HG03457 (cell line): ENCODE data around the gene CTCFL.

Experiments used
- ATAC-seq: cut with Tn5 transposase; IDR thresholded peaks from one replicate; pipeline ENCODE4 v1.9.1; 2021; ENCODE audit warnings: moderate number of reproducible peaks; ENCODE audit not compliant: unreplicated experiment

Gene CTCFL, protein sequence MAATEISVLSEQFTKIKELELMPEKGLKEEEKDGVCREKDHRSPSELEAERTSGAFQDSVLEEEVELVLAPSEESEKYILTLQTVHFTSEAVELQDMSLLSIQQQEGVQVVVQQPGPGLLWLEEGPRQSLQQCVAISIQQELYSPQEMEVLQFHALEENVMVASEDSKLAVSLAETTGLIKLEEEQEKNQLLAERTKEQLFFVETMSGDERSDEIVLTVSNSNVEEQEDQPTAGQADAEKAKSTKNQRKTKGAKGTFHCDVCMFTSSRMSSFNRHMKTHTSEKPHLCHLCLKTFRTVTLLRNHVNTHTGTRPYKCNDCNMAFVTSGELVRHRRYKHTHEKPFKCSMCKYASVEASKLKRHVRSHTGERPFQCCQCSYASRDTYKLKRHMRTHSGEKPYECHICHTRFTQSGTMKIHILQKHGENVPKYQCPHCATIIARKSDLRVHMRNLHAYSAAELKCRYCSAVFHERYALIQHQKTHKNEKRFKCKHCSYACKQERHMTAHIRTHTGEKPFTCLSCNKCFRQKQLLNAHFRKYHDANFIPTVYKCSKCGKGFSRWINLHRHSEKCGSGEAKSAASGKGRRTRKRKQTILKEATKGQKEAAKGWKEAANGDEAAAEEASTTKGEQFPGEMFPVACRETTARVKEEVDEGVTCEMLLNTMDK

DNA sequence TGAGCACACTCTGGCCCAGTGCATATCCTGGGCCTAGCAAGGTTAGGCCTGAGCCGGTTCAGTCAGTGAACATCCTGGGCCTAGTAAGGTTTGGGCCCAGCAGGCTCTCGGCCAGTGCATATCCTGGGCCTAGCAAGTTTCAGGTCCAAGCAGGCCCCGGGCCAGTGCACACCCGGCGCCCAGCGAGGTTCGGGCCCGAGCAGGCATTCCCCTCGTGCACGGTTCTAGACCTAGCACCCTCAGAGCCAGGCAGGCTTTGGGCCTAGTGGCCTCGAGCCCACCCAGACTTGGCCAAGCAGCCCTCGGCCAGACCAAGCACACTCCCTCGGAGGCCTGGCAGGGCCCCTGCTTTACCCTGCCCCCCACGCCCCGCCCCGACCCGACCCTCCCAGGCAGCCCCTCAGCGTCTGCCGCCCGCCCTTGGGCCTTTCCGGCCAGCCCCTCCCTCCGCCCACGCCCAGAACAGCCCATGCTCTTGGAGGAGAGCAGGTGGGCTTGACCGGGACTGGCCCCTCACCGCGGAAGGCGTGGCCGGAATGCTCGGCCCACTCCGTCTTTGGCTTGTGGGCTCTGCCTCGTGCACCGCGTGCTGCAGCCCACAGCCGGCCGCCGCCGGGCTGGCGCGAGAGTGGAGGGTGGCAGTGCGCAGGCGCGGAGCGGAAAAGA, at the start of gene CTCFL:
TSS of gene CTCFL (minus strand) at position 630 of the 666 bp plus-strand sequence. CDS start 935 bp downstream, outside the sequence.
- ATAC-seq, result no peak

DNA sequence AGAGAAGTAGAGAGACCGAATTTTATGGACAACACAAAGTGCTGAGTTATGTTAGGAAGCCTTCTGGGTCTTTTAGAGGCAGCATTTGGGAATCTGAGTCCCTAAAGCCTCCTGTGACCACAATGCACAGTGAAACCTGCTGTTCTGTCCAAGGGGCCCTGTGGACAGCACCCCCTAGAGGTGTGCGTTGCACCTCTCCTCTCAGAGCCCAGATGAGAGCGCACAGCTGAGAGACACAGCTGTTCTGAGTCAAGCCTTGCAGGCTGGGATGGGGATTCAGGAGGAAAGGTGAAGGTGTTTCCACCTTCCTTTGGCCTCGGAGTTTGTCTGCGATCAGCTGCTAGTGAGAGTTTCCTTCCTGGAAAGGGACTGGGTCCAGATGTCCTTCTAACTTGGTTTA, 49.0 kb upstream of the CTCFL start:
- no peak for ATAC-seq

DNA sequence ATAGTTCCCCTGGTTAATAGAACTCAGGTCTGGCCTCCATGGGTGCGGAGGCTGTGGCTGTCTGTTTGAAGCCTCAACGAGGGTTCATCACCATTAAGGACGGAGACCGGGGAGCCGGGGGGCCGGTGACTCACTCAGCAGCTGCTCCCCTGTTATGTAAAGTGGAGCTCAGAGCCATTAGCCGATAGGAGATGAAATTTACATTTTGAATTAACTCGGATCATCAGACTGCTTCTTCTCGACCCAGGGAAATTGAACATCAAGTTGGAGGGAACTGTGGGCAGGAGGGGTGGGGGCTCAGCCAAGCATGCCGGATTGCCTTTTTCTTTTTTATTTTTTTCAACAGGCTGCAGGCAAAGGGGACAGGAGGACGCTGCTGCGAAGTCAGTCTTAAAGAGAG, 48.3 kb upstream of the CTCFL start:
- no peak for ATAC-seq

DNA sequence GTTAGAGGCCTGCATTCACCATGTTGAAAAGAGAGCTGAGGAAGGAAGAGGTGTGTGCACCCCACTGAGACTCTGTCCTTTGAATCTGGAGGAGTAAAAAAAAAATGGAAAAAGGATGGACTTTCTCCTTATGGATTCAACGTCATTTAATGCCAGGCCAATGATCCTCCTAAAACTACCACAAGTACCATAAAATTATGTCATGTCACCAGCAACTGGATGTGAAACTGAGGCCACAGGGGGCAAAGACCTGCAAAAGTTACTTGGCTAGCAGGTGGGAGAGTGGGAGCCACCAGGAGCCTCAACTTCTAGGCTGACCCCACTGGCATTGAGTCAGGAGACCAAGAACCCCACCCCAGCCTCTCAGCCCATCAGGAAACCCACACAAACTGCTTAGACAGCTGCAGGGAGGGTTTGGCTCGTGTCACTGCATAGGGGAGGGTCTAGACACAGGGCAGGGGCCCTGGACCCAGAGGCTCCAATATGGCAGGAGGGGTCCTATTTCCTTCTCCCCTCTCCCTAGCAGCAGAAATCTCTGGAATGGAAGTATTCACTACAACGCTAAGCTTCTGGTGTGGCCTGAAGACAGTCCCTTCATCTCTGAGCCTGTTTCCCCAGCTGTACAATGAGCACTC, 47.0 kb upstream of the CTCFL start:
- no peak for ATAC-seq

DNA sequence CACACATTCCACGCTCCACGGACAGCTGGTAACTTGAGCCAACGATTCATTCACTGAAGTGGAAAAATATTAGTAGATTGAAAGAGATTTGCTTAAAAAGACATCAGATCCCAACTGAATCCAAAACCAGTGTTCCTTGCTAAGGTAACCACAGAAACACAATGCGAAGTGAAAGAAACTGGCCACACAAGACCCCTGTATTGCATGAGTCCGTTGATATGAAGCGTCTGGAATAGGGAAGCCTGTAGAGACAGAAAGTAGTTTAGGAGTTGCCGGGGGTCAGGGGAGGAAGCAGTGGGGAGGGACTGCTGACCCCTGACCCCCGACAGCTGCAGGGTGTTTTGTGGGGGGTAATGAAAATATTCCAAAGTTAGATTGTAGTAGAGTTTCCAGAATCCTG, 46.0 kb upstream of the CTCFL start:
- ATAC-seq, result no peak

DNA sequence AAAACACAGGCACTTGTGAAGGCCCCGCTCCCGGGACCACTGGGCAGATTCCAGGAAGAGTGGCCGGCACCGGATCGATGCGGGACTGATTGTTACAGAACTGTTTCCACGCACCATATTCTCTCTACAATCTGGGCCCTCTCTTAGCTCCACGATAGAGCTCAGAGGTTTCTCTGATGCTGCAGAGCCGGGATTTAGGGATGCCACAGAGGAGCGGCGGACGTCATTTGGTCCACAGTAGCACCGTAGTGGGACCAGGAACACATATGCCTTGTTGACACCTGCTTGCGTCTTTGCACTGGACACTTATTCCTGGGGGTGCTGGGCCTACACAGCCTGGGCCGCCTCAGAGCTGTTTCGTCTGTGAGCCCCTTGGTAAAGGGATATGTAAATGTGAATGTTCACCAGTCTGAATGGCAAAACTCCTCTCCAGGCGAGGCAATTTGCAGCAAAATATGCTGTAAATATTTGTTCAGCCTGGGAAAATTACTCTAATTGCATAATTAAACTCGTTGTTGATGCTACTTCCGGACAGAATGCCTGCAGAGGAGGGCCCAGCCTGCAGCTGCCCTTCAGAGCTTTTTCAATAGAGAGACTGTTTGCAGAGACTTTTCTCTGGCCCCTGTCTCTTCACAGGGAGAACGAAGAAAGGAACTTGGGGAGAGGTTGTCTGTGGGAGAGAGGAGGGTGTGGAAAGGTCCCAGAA, 45.4 kb upstream of the CTCFL start:
- ATAC-seq, result no peak

DNA sequence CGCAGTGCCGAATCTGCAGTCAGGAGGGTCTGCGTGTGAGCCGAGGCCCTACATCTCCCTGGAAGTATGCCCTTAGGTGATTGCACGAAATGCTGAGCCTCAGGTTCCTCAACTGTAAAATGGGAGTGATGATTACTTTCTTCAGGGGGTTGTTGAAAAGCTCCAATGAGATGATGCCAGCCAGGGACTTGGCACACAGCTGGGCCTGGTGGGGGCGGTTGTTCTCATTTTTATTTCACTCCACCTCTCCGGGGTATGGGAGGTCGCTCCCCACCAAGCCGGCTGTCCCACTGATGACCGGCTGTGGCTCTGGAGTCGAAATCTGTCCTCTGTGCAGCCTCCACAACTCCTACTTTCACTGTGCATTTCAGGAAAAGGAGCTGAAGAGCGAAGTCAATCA, 44.0 kb upstream of the CTCFL start:
- no peak for ATAC-seq

DNA sequence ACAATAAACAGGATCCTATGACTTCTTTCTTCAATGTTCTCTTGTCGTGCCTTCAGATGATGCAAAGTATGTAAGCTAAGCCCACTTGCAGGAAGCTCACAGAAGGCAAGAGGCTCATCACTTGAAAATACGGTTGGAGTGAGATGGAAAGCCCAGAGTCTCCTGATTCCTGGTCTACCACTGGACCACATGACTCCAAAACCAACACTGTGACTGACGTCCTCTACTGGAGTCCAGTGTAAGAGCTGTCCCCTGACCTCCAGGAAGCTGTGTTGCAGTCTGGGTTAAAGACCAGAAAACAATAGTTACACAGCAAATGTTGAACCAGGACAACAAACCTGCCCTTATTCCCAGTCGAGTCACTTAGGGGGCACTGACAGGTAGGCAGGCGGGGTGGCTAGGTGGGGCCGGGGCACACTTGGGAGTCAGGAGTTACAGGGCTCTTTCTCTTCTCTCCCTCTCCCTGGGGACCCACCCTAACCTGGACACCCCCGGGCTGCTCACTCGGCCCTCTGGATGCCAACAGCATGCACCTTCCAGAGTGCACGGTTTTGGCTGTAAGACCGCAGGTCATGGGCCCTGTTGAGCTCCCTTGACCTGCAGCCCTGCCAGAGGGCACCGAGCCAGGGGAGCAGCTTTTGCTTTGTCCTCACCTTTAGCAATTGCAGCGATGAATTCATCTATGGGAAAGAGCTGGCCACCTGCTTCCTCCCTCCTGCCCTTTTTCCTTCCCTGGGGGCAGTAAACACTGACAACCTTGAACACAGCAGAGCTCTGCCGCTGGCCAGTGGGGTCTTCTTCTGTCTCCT, 43.4 kb upstream of the CTCFL start:
- no peak for ATAC-seq

DNA sequence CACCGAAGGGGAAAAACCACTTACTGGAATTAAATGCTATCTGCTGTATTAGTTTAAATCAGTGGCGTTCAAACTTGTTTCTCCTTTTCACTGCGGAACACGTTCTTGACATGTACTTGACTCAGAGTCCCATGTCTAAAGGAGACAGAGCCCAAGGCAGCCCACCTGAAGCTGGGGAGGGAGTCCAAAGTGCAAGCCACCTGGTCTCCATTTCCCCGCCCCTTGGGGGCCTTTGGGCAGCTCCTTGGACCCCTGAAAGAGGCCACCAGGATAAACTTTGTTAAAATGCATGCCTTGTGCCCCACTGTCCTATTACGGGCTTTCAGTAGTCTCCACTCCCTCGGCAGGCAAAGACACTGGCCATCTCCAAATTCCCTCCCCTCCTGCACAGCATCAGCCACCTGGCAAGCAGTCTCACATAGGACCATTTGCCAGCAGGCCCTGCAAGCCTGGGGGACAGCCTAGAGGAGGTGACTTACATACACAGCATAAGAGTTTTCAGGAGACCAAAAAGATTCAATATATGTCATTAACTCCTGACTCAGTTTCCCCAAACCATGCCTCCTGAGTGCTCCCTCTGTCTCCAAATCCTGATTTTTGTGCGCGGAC, 42.6 kb upstream of the CTCFL start:
- no peak for ATAC-seq

DNA sequence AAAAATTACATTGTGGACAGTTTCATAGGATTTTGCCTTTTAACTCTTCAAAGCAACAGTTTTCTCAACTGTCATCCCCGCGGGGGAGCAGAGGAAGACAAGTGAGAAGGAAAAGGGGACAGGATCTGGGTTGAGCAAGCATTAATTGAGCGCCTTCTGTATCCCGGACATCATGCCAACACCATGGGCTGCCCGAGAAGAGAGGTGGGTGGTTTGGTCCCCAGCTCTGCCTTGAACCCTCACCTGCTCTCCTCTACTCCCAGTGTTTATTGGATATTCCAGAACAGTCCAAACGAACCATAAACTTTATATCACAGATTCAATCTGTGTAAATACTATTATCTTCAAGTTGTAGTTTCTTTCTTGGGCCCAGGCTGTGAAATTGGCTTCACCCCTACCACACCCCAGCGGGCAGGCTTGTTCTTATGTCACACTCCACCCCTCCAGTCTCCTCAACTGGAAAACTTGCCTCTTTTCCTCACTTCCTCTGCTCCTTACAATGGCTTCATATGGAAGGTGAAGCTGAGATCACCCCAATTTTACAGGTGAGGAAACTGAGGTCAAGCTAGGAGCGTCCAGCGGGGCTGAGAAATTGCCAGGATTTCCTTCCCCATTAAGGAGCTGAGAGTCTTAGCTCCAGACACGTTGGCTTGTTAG, 42.0 kb upstream of the CTCFL start:
- no peak for ATAC-seq

DNA sequence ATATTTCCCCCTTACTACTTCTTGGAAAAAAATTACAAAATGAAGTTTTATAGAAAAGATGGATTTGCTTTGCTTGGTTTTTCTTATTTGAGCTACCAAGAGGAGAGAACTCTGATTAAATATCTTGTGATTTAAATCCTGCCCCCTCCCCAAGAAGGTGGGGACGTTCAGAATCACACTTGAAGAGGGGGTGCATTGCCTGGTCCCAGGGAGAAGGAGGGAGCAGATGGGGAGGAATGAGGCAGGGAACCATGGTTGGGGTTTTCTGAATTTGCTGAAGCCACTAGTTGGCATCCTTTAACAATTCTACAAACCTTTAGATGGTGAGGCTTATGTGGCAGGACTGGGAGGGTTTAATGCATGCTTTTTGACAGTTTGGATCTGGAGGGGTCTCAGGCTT, 41.5 kb upstream of the CTCFL start:
- no peak for ATAC-seq

DNA sequence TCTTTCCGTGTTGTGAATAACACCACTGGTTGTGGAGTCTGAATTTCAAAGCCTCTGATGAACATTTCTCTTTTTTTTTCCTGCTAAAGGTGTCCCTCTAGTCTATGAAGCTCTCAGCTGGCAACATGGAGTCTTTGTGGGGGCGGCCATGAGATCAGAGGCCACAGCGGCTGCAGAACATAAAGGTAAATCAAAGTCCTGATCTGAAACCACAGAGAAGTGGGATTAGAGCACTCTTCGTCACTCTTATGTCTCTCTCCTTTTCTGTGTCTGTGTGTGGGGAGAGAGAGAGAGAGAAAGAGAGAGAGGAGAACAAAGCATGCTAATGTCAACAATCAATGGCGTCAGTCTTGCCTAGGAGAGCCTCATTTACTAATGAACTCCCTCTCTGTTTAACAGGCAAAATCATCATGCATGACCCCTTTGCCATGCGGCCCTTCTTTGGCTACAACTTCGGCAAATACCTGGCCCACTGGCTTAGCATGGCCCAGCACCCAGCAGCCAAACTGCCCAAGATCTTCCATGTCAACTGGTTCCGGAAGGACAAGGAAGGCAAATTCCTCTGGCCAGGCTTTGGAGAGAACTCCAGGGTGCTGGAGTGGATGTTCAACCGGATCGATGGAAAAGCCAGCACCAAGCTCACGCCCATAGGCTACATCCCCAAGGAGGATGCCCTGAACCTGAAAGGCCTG, 40.2 kb upstream of the CTCFL start:
- ATAC-seq, result no peak

DNA sequence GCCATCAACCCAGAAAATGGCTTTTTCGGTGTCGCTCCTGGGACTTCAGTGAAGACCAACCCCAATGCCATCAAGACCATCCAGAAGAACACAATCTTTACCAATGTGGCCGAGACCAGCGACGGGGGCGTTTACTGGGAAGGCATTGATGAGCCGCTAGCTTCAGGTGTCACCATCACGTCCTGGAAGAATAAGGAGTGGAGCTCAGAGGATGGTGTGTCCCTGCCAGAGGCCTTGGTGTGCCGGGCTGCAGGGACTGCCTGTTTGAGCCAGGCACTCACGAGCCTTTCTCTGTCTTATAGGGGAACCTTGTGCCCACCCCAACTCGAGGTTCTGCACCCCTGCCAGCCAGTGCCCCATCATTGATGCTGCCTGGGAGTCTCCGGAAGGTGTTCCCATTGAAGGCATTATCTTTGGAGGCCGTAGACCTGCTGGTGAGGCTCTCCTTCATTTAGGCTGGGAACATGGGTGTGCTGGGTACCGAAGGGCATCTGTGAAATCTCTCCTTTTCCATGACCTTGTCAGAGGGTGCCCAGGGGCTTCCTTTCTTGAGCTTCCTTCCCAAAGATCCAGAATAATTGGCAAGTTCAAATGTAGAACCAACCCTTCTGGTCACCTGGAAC, 39.4 kb upstream of the CTCFL start:
- no peak for ATAC-seq

DNA sequence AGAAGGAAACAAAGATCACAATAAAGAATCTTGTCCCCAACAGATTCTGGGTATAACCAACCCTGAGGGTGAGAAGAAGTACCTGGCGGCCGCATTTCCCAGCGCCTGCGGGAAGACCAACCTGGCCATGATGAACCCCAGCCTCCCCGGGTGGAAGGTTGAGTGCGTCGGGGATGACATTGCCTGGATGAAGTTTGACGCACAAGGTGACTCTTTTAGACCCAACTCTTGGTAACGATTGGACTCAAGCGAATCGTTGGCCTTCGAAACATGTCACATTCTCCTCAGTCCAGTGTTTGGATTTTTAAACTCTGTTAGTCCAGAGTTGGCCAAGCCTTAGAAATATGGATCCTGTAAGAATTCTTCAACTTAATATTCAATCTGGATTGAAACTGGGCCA, 38.6 kb upstream of the CTCFL start:
- ATAC-seq, result no peak

DNA sequence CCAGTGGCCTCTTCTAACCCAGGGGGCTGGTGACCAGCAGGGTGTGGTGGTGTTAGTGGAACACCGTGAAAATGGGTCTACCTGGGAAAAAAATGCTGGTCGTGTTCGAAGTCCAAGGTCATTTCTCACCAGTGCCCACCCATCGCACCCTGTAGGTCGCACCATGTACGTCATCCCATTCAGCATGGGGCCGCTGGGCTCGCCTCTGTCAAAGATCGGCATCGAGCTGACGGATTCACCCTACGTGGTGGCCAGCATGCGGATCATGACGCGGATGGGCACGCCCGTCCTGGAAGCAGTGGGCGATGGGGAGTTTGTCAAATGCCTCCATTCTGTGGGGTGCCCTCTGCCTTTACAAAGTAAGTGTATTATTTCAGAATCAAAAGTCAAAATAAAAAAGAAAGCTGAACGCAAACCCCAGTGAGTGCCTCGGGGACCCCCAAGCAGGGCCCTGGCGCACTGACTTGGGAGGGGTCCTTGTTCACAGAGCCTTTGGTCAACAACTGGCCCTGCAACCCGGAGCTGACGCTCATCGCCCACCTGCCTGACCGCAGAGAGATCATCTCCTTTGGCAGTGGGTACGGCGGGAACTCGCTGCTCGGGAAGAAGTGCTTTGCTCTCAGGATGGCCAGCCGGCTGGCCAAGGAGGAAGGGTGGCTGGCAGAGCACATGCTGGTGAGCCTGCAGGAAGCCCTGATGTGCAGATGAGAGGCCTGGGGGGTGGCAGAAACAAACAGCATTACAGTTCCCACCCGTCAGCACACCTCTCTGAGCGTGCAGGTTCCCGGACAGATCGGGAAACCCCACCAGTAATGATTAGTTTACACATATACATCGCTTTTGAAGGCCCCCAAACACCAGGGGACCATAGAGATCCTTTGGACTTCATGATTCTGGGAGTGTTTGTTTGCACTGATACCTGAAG, 37.9 kb upstream of the CTCFL start:
- ATAC-seq, result no peak

DNA sequence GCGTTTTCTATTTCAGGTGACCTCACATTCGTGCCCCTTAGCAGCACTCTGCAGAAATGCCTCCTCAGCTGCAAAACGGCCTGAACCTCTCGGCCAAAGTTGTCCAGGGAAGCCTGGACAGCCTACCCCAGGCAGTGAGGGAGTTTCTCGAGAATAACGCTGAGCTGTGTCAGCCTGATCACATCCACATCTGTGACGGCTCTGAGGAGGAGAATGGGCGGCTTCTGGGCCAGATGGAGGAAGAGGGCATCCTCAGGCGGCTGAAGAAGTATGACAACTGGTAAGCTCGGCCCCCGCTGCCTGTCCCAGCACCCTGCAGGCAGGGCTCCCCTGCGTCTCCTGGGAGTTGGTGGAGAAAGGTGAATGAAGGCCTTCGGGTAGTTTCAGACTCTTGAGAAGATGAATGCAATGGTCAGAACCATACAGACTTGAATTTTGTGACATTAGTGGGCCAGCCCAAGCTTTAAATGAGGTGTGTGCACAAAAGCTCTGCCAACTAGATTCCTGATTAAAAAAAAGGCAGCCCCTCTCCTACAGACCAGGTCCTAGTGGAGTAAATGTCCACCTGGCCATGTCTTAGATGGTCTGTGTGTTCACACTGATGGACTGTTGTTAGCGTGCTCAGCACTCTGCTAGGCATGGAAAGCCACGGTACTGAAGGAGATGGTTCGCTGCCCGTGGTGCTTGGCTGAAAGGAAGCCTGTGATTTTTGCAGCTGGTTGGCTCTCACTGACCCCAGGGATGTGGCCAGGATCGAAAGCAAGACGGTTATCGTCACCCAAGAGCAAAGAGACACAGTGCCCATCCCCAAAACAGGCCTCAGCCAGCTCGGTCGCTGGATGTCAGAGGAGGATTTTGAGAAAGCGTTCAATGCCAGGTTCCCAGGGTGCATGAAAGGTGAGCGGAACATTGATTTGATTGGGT, 36.7 kb upstream of the CTCFL start:
- ATAC-seq, result no peak
